ENCODE measurements around the gene GRID1. TPM values are rescaled to one million over a fixed set of nuclear protein-coding genes. Genes with fewer than 3 reads are reported as not detected.

The GRID1 gene
- total RNA-seq, 1 experiment from 2014 or later = not detected

GRCh38 chr10:85657476-85658113 is 709.0 kb downstream of the GRID1 start:
- Mint-ChIP-seq H3K4me1 (ENCODE audit: low read depth, unreplicated experiment) (peaks cover 13% of the 10 kb centered on the region), H3K9me3 (ENCODE audit: low read depth, unreplicated experiment) (no peaks in the 10 kb centered on the region), H3K27ac (ENCODE audit: unreplicated experiment) (no peak overlapping the region), H3K36me3 (ENCODE audit: insufficient read depth, unreplicated experiment) (no peaks in the 10 kb centered on the region), H3K4me3 (ENCODE audit: low read depth, unreplicated experiment) (no peak overlapping the region), H3K27me3 (ENCODE audit: unreplicated experiment) (no peaks in the 10 kb centered on the region)
- TF ChIP-seq CTCF (IDR thresholded peaks at IDR 0.05; ENCODE audit: unreplicated experiment) = no peak
- intact Hi-C loops (cut with micrococcal nuclease; ENCODE audit: unreplicated experiment) = no loop called here
- no peak for DNase-seq
- BruUV-seq (replicated peaks) = no TSS peak
- CTCF ChIA-PET = no interaction called here

GRCh38 chr10:85655411-85655810 is 711.2 kb downstream of the GRID1 start:
- BruUV-seq (replicated peaks) = no TSS peak
- TF ChIP-seq CTCF (IDR thresholded peaks at IDR 0.05; ENCODE audit: unreplicated experiment) = no peak
- Mint-ChIP-seq H3K4me3 (ENCODE audit: low read depth, unreplicated experiment) (no peak overlapping the region), H3K27me3 (ENCODE audit: unreplicated experiment) (no peaks in the 10 kb centered on the region), H3K4me1 (ENCODE audit: low read depth, unreplicated experiment) (peaks cover 13% of the 10 kb centered on the region), H3K36me3 (ENCODE audit: insufficient read depth, unreplicated experiment) (no peaks in the 10 kb centered on the region), H3K27ac (ENCODE audit: unreplicated experiment) (no peak overlapping the region), H3K9me3 (ENCODE audit: low read depth, unreplicated experiment) (no peaks in the 10 kb centered on the region)
- intact Hi-C loops (cut with micrococcal nuclease; ENCODE audit: unreplicated experiment) = no loop called here
- no peak for DNase-seq
- CTCF ChIA-PET = no interaction called here

GRCh38 chr10:85651497-85651882 is 715.1 kb downstream of the GRID1 start:
- no TSS peak for BruUV-seq (replicated peaks)
- Mint-ChIP-seq H3K9me3 (ENCODE audit: low read depth, unreplicated experiment) (no peaks in the 10 kb centered on the region), H3K27ac (ENCODE audit: unreplicated experiment) (no peak overlapping the region)

GRCh38 chr10:85650791-85651496 is 715.7 kb downstream of the GRID1 start:
- peaks cover 10% of the 10 kb centered on the region for H3K4me1 Mint-ChIP-seq (ENCODE audit: low read depth, unreplicated experiment)
- DNase-seq = no peak
- no peak overlapping the region for H3K4me3 Mint-ChIP-seq (ENCODE audit: low read depth, unreplicated experiment)
- no TSS peak for BruUV-seq (replicated peaks)
- no peaks in the 10 kb centered on the region for H3K9me3 Mint-ChIP-seq (ENCODE audit: low read depth, unreplicated experiment)
- H3K36me3 Mint-ChIP-seq (ENCODE audit: insufficient read depth, unreplicated experiment) = peaks cover 4% of the 10 kb centered on the region
- TF ChIP-seq CTCF (IDR thresholded peaks at IDR 0.05; ENCODE audit: unreplicated experiment) = no peak
- H3K27ac Mint-ChIP-seq (ENCODE audit: unreplicated experiment) = no peak overlapping the region
- intact Hi-C loops (cut with micrococcal nuclease; ENCODE audit: unreplicated experiment) = no loop called here
- no peaks in the 10 kb centered on the region for H3K27me3 Mint-ChIP-seq (ENCODE audit: unreplicated experiment)
- CTCF ChIA-PET = no interaction called here

More at GRCh38 chr10:85651497-85651882, 715.1 kb downstream of the GRID1 start:
- CTCF ChIA-PET = no interaction called here
- no peak overlapping the region for H3K4me3 Mint-ChIP-seq (ENCODE audit: low read depth, unreplicated experiment)
- peaks cover 4% of the 10 kb centered on the region for H3K36me3 Mint-ChIP-seq (ENCODE audit: insufficient read depth, unreplicated experiment)
- DNase-seq = no peak
- peaks cover 4% of the 10 kb centered on the region for H3K4me1 Mint-ChIP-seq (ENCODE audit: low read depth, unreplicated experiment)
- intact Hi-C loops (cut with micrococcal nuclease; ENCODE audit: unreplicated experiment) = no loop called here
- TF ChIP-seq CTCF (IDR thresholded peaks at IDR 0.05; ENCODE audit: unreplicated experiment) = no peak
- H3K27me3 Mint-ChIP-seq (ENCODE audit: unreplicated experiment) = no peaks in the 10 kb centered on the region
